Hematopoietic multipotent progenitor cell treated with erythropoietin and hydrocortisone succinate and interleukin-3 and kit ligand, for 4 days (in vitro differentiated cells): ENCODE results near the gene TOP3B.

Experiments
- DNase-seq: peaks from one replicate; pipeline ENCODE4 v3.0.0-alpha.2; 2015

TOP3B gene

DNA sequence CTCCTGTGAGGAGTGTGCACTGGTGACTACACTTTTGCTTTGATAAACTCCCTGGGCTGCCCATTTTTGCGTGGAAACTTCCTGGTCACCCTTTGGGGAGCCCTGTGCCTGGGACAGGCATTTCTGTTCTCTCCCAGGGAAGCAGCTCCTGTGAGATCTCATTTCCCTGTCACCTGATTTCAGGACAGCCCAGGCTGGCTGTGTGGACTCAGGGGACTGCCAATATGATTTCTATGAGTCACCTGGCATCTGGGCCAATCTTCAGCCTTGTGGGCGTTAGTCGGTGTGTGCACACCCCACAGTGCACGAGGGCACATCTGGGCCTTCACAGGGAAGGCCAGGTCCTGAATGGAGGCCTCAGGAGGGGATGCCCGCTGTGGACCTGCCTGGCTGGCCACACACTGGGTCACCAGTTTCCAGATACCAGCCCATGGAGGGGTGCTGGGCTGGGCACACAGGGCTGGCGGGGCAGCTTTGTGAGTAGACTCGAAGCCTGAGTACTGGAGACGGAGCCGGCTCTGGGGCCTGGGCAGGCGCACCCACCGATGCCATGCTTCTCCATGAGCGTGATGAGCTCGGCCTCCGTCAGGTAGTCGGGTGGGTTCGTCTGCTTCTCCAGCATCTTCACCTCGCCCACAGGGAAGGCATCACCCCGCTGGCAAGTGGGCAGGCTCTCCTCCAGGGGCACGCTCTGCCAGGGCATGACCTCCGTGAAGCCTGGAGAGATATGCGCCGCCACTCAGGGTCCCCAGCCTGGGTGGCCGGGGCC lies 20.5 kb downstream of the TOP3B start:
- DNase-seq: no peak

DNA sequence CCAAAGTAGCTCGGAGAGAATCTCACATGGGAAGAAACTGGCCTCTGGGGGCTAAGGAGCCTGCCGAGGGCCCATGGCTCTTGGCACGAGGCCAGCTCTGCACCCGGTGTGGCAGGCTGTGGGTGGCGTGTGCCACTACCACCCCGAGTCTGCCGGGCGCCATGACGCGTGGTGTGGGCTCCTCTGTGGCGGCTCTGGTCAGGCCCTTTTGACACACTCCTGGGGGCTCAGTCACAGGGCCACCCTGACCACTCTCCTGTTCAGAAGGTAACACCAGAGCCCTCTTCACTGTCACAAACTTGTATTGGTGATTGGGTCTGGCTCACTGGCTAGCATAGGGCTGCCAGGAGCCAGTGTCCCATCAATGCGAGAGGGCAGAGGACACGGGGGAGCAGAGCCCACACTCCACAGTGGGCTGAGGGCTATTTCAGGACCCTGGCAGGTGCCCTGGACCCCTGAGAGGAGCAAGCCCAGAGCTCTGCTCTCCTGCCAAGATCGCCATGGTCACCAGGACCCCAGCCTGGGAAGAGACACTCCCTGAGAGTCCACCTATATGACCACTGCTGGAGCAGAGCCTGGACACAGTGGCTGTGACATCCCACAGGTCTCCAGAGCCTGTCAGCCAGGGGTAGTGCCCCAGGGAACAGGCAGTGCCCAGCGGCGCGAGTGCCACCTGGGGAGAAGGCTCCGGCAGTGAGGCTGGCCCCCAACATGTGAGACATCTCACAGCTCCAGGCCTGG lies 21.3 kb downstream of the TOP3B start:
- no peak for DNase-seq

DNA sequence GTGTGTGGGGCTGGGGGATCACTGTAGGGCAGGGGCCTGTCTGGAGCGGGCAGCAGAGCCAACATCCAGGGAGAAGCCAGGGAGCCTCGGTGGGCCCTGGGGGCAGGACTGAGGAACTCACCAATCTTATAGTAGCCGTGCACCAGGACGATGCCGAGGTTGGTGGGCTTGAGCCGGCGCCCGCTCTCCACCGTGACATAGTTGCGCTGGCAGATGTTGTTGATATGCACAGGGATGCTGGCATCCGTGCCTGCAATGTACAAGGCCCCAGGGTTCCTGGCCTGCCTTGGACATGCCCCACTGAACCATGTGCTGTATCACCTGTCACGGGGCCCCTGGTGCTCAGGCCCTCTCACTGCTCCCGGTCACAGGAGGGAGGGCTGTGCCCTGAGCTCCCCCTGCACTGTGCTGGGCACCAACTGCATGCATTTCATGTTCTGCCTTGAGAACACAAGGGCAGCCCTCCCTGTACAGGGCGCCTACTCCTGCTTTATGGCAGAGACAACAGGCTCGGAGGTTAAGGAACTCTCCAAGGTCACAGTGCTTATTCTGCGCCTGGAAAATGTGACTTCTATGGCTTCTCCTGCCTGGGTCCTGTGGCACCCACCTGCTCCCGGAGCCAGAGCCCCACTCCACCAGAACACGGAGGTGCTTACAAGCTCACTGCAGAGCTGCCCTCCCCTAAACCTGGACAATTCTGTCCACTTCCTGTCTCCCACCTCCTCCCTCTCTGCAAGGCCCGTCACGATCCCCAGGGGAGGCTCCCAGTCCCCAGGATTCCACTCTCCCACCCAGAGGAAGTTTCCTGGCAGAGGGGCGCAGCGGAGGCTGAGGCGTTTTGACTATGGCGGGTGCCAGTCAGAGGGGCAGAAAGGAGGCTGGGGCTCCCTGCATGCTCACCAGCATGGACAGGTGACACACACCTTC lies 22.1 kb downstream of the TOP3B start:
- no peak for DNase-seq

DNA sequence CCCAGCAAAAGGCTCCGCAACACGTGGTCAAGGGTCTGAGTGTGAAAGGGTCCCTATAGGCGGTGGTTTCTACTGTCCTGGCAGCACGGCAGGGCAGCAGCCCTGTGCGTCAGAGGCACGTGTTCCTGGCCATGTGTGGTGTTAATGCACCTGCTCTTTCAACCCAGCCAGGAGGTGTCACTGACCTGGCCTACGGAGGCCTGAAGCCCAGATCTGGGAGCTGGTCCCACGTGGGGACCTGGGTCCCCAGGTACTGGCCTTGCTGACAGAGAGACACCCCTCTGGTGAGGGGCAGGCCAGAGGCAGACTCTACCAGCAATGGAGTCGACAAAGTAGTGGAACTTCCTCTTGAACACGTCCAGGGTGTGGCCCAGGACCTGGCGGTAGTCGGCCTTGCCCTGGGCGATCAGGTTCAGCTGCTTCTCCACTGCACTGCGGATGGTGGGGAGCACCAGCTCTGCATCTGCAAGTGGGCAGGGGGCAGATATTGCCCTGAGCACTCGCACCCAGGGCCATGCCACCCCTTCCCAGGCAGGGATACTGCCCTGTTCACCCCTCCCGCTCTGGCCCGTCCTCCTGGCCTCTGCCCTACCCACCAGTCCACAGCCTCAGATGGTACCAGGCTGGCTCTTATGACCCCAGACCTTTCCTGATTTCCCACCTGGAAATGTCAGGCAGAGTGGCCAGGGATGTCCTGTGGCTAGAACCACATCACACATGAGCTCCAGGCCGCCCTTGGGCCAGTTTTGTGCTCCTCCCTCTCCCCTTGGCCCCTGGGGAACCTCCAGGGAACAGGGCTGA lies 23.1 kb downstream of the TOP3B start:
- no peak for DNase-seq

DNA sequence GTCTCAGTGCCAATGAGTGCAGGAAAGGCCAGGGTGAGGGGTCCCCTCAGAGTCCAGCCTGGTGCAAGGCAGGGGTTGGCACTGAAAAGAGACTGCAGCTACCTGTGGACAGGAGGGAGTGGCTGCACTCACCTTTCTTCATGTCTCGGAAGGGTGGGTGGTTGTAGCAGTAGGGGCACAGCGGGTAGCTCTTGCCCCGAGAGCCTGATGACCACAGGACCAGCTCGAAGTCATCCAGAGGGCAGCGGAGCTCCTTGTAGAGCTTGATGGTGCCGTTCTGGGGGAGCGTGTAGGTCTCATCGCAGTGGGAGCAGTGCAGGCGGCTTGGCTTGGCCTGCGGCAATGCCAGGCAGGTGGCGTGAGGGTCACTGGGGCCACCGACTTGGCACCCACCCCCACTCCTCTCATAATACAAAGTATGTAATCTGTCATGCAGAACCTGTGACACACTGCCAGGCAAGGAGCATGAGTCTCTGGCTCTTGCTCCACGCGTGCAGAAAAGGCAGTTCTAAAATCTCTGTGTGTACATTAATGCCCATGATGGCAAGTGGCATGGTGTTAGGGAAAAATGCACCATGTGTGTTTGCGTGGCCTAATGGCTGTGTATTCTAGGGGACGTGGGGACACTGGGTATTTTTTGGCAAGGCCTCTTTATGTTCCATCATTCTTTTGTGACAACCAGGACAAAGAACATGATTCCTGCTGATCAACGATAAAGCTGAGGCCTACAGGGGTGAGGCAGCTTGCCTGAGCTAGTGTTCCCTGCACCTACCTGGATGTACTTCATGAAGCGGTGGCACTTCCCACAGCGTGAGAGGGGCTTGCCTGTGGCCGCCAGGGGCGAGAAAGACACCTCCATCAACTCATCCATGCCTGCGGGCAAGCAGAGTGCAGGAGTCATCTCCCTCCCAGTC lies 24.0 kb downstream of the TOP3B start:
- DNase-seq: no peak

DNA sequence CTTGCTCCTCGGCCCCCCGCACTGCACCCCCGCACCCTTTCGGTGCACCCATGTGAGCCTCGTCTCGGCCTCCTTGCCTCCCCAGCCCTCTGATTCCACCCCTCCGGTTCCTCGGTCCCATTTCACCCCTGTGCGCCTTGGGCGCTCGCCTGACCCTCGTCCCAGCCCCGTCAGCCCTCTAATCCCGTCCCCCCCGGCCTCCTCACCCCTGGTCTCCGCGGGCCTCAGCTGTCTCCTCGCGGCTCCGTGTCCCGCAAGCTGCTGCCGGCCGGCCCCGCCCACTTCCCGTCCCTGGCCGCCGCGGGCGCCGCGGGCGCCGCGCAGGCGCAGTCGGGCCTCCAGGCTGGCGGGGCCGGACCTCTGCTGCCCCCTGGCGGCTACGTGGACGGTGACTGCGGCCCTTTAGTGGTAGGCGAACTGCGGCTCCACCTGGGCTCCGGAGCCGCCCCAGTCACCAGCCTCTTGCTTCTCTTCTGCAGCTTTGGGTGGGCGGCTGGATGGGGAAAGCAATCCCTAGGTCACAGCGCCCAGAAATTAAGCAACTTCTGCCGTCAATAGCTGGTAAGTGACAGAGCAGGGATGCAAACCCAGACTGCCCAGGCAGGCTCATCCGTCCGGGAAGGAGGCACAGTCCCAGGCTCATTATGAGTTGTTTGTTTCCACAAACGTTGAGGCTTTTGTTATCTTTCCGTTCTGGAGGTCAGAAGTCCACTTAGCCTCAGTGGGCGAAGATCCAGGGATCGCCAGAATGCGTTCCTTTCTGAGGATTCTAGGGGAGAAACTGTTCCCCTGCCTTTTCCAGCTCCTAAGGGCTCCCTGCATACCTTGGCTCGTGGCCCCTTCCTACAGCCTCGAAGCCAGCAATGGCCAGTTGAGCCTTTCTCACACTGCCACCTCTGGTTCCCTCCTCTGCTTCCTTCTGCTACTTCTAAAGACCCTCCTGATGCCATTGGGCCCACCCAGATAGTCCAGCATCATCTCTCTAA lies 29.7 kb downstream of the TOP3B start, which contains the start of gene PPM1F:
Gene PPM1F, minus strand, starts transcription at position 263 of the 986 bp plus-strand sequence. CDS start 6,800 bp downstream, outside the sequence.
- DNase-seq: peak; percentile 93

DNA sequence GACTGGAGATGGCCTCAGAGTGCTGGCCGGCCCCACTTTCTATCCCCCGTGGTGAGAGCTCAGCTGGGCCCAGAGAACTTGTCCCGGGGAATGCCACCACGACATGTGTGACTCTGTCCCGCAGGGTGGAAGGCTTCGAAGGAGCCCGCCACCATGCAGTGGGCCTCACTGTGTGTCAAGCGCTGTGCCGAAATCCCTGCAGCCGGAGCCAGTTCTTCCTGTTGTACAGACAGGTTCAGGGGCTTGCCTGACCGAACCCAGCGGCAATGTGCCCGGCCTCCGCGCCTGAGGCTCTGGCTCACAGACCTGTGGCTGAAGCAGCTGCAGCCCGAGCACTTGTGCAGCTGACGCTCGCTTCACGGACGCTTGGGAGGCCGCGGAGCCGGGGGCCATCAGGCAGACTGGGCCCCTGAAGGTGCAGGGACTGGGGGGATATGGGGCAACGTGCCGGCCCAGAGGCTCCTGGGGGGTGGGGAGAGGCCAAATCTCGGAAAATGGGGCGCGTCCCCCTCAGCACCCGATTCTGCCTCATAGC lies 30.6 kb downstream of the TOP3B start:
- DNase-seq: peak; percentile 63

DNA sequence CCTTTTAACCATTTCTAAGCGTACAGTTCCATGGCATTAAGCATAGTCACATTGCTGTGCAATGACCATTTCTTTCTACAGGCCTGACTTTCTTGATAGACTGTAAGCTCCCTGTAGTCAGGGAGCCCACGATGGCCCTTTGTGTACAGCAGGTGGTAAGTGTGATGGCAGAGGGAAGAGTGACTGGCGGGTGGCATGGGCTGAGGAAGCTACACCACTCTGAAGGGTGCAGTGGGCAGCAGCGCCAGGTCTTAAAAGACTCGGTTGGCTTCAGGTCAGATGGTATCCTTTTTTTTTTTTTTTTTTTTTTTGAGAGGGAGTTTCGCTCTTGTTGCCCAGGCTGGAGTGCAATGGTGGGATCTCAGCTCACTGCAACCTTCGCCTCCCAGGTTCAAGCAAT lies 31.5 kb downstream of the TOP3B start:
- DNase-seq: peak; percentile 13

DNA sequence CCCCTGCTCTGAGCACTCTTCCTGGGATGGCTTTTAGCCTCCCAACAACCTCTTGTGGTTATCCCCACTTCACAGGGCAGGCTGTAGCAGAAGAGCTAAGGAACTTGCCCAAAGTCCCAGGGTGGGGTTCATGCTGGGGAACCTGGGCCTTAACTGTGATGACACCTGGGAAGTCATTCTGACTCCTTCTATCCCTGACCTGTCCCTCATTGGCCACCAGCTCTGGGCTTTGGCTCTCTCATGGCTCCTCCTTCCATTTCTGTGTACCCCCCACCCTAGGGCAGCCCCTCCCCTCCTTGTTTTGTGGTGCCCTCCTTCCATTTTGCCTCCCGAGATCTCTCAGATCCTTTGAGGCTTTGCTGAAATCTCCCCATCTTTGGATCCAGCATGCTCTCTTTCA lies 32.6 kb downstream of the TOP3B start:
- no peak for DNase-seq

DNA sequence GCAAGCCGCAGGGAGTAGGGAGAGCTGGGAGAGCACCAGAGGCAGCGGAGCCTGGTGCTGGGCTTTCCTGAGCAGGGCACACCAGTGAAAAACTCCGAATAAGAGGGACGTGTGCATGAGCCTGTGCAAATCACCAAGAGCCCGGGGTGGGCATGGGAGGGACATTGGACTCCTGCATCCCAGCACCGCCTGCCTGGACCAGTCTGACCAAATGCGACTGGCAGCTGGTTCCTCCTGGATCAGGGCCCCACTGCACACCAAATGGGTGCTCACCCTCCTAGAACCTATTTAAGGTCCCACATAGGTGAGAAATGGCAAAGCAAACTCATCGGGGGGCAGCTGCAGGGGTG lies 33.0 kb downstream of the TOP3B start:
- no peak for DNase-seq

DNA sequence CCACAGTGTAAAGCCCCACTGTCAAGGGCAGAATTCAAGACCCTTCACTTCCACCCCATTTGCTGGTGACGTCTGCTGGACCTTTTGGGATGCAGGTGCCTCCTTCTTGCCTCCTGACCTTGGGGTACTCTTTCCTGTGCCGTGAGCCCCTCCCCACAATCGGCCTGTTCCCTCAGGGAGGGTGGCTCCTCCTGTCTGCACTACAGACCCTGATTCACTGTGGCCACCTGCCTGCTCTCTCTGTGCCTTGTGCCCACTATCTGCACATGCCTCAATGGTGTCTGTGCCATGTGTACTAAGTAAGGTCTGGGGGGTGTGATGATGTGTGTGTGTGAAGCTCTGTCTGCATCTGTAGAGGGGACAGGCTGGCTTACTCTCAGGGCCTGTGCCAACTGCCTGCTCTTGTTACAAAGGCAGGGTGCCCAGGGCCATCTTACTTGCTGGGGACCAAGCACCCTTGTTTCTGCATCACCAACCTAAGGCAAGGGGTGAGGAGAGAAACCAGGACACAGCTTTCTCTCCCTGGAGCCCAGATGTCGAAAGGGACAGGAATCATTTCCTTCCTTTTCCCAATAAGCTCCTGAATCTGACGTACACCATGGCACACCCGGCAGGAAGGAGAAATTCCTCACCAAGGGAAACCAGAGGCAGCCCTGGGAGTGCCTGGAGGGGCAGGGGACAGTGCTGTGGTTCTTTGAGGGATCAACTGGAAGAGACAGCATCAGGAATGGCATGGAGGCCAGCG lies 33.6 kb downstream of the TOP3B start:
- peak; percentile 37 for DNase-seq

DNA sequence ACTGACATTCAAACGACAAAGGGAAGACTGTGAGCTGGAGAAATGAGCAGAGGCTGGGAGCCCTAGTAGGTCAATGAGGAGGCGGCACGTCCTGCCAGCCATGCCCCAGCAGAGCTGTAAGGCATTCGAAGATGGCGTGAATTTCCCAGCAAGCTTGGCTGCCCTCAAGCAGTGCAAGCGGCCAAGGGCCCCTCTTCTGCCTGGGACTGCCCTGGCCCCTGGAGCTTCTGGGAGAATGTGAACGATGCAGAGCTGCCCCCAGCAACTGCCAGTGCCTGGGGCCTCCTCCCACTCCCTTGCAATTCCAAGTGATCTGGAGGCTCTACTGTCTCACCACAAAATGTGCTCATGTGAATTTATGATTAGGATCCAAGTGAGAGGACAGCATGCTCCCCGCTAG lies 34.2 kb downstream of the TOP3B start:
- peak; percentile 37 for DNase-seq

DNA sequence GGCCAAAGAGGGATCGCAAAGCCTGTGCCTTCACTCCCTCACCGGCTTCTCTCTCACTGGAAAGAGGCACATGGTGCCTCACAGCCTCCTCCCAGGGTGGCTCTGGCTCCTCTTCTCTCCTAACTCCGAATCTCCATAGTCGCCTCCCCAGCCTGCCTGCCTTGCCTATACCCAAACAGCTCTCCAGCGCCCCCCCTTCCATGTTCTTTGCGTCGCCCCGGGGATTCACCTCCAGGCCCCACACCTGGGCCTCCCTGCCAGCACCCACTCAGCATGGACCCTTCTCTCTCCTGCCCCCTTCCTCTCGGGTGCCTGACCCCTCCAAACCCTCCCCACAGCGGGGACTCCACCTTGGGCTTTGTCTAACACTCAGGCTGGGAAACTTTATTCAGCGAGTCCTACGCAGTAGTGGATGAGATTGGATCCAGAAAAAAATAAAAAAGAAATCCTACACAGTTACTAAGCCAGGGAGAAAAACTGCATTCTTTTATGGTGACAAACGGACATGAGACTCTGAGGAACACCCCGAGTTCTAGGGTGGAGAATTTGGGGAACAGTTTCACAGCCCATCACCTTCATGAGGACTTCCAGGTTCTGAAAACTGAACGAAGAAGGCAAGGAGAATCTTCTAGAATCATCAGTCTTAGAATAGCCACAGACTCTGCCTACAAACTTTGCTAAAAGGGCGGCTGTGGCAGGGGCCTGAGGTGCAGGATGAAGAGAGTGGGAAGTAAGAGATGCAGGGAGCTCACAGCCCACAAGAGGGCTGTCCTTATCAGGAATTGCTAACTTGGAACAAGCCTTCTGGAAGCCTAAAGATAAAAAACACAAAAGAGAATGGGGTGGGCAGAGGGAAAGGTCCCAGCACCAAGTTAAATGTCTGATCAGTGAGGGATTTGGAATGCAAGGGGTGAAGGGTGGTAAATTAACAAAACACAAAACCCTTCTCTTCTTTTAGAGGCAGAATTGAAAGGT lies 35.3 kb downstream of the TOP3B start:
- DNase-seq: peak; percentile 90

DNA sequence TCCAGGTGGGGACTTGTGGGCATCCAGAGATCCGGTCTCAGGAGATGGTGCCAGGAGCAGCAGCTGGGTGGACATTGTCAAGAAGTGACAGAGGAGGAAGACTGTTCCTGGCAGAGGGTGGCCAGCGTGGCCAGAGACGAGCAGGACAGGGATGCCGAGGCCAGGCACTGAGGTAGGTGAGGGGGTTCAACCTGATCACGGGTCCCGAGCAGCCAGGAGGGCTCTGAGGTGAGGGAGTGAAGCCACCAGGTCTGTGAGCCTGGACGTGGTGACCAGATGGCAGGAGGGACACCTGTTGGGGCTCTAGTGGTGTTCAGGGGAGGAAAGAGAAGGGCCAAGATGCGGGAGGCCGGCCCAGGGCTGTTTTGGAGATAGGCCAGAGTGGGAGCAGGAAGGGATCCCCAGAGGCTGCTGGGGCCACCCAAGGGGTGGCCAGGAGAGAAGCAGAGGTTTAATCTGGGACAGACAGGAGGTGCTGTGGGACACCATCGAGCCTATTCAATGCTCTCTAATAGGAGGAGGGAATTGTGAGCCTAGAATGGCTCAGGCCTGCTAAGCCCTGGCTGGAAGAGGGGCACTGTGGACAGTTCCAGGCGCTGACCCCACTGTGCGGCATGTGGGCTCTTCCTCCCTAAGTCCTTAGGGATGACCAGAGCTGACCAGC lies 36.2 kb downstream of the TOP3B start:
- no peak for DNase-seq

DNA sequence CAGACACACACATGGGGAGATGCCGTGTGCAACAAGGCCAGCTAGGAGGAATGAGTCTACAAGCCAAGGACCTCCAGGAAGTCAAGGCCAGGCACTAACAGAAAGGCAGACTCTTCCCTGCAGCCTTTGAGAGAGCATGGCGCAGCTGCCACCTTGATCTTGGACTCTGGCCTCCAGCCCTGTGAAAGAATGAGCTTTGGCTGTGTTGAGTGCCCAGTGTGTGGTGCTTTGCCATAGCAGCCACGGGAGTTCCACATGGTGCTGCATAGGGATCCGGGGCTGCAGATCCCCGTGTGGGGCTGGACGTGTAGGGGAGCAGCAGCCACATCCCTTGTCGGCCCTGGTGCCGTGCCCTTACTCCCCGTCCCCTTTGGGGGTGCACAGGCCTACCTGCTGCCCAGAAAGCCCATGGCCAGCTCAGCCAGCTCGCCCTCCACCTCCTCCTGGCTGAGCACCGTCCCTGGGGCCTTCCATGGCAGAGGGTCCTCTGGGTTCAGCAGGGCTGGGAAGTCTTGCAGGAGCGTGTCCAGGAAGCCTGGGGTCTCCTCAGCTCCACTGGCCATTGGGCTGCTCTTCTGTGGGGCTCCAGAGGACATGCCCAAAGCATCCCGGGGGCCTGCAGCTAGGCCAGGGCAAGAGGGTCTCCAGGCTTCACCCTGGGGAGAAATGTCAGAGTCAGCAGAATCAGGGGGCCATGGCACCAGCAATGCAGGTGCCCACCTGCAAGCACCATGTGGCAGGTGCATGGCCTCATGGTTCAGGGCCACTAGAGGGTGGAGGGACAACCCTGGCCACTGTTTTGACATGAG lies 36.9 kb downstream of the TOP3B start:
- DNase-seq: no peak

DNA sequence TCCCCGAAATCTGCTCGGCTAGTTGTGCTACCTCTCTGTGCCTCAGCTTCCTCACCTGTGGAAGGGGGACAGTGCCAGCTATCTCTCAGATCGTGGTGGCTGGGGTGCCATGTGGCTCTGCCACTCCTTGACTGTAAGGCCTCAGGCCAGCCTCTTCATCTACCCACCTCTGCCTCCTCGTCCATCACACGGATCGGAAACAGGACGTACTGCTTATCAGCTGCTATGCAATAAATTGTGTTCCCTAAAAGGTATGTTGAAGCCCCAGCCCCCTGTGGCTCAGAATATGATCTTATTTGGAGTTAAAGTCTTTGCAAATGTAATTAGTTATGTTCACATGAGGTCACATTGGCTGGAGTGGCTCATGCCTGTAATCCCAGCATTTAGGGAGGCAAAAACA lies 37.7 kb downstream of the TOP3B start:
- peak; percentile 17 for DNase-seq
